ENCODE measurements around the gene ARID5B. TPM values are rescaled to one million over a fixed set of nuclear protein-coding genes. Genes with fewer than 3 reads are reported as not detected.

The ARID5B gene
- total RNA-seq, 1 experiment from 2014 or later = 1.3 TPM

- Histone ChIP-seq H3K4me1 (ENCODE audit: low read length) (peaks cover 15% of the 10 kb centered on the region), H3K9me3 (ENCODE audit: low read length) (no peaks in the 10 kb centered on the region), H3K79me2 (ENCODE audit: low read length) (no peaks in the 10 kb centered on the region), H3K36me3 (ENCODE audit: insufficient read depth, low read length) (no peaks in the 10 kb centered on the region), H3K9ac (ENCODE audit: low read length) (no peak overlapping the region), H3K4me3 (ENCODE audit: low read length) (no peak overlapping the region), H2AFZ (ENCODE audit: low read length) (no peak overlapping the region), H4K20me1 (ENCODE audit: insufficient read depth, low read depth, low read length) (no peaks in the 10 kb centered on the region), H3K27ac (ENCODE audit: low read length) (no peak overlapping the region), H3K9me2 (replicated peaks; ENCODE audit: insufficient read depth, low read length) (no peaks in the 10 kb centered on the region), H3K4me2 (ENCODE audit: low read depth, low read length, poor library complexity, severe bottlenecking) (no peak overlapping the region), H3K27me3 (ENCODE audit: low read length) (no peaks in the 10 kb centered on the region)
- DNase-seq = no peak
These were observed 117.7 kb downstream of the ARID5B start for GRCh38 chr10:62019013-62019684.

- DNase-seq = no peak
- Histone ChIP-seq H3K9me3 (ENCODE audit: low read length) (no peaks in the 10 kb centered on the region), H4K20me1 (ENCODE audit: insufficient read depth, low read depth, low read length) (no peaks in the 10 kb centered on the region), H3K4me3 (ENCODE audit: low read length) (no peak overlapping the region), H3K27ac (ENCODE audit: low read length) (no peak overlapping the region), H3K9ac (ENCODE audit: low read length) (no peak overlapping the region), H3K9me2 (replicated peaks; ENCODE audit: insufficient read depth, low read length) (no peaks in the 10 kb centered on the region), H3K27me3 (ENCODE audit: low read length) (no peaks in the 10 kb centered on the region), H3K79me2 (ENCODE audit: low read length) (no peaks in the 10 kb centered on the region), H3K4me2 (ENCODE audit: low read depth, low read length, poor library complexity, severe bottlenecking) (no peak overlapping the region), H3K4me1 (ENCODE audit: low read length) (peaks cover 15% of the 10 kb centered on the region), H3K36me3 (ENCODE audit: insufficient read depth, low read length) (no peaks in the 10 kb centered on the region), H2AFZ (ENCODE audit: low read length) (no peak overlapping the region)
These were observed 118.3 kb downstream of the ARID5B start for GRCh38 chr10:62019685-62020359.

- H3K4me2 ChIP-seq (ENCODE audit: low read depth, low read length, poor library complexity, severe bottlenecking) = no peak overlapping the region
- no peaks in the 10 kb centered on the region for H3K9me3 ChIP-seq (ENCODE audit: low read length)
- H3K4me3 ChIP-seq (ENCODE audit: low read length) = no peak overlapping the region
- H3K9ac ChIP-seq (ENCODE audit: low read length) = no peak overlapping the region
- no peak overlapping the region for H2AFZ ChIP-seq (ENCODE audit: low read length)
- DNase-seq = no peak
- no peaks in the 10 kb centered on the region for H3K79me2 ChIP-seq (ENCODE audit: low read length)
- no peaks in the 10 kb centered on the region for H4K20me1 ChIP-seq (ENCODE audit: insufficient read depth, low read depth, low read length)
- H3K4me1 ChIP-seq (ENCODE audit: low read length) = peaks cover 15% of the 10 kb centered on the region
- H3K9me2 ChIP-seq (replicated peaks; ENCODE audit: insufficient read depth, low read length) = no peaks in the 10 kb centered on the region
- H3K36me3 ChIP-seq (ENCODE audit: insufficient read depth, low read length) = no peaks in the 10 kb centered on the region
- H3K27me3 ChIP-seq (ENCODE audit: low read length) = no peaks in the 10 kb centered on the region
- no peak overlapping the region for H3K27ac ChIP-seq (ENCODE audit: low read length)
These were observed 119.7 kb downstream of the ARID5B start for GRCh38 chr10:62021128-62021665.

- H3K9ac ChIP-seq (ENCODE audit: low read length) = no peak overlapping the region
- H3K9me3 ChIP-seq (ENCODE audit: low read length) = no peaks in the 10 kb centered on the region
- H3K27me3 ChIP-seq (ENCODE audit: low read length) = no peaks in the 10 kb centered on the region
- H3K4me1 ChIP-seq (ENCODE audit: low read length) = peaks cover 15% of the 10 kb centered on the region
- no peak overlapping the region for H3K27ac ChIP-seq (ENCODE audit: low read length)
- no peak for DNase-seq
- H3K4me3 ChIP-seq (ENCODE audit: low read length) = no peak overlapping the region
- H3K9me2 ChIP-seq (replicated peaks; ENCODE audit: insufficient read depth, low read length) = no peaks in the 10 kb centered on the region
- H4K20me1 ChIP-seq (ENCODE audit: insufficient read depth, low read depth, low read length) = no peaks in the 10 kb centered on the region
- no peak overlapping the region for H3K4me2 ChIP-seq (ENCODE audit: low read depth, low read length, poor library complexity, severe bottlenecking)
- H3K79me2 ChIP-seq (ENCODE audit: low read length) = no peaks in the 10 kb centered on the region
- H3K36me3 ChIP-seq (ENCODE audit: insufficient read depth, low read length) = no peaks in the 10 kb centered on the region
- no peak overlapping the region for H2AFZ ChIP-seq (ENCODE audit: low read length)
These were observed 120.7 kb downstream of the ARID5B start for GRCh38 chr10:62021978-62022802.

GRCh38 chr10:62022830-62023229 lies 121.3 kb downstream of the ARID5B start:
- no peak for DNase-seq
- H4K20me1 ChIP-seq (ENCODE audit: insufficient read depth, low read depth, low read length) = no peaks in the 10 kb centered on the region
- peaks cover 15% of the 10 kb centered on the region for H3K4me1 ChIP-seq (ENCODE audit: low read length)
- H3K9me2 ChIP-seq (replicated peaks; ENCODE audit: insufficient read depth, low read length) = no peaks in the 10 kb centered on the region
- H3K27ac ChIP-seq (ENCODE audit: low read length) = no peak overlapping the region
- no peak overlapping the region for H3K9ac ChIP-seq (ENCODE audit: low read length)
- no peaks in the 10 kb centered on the region for H3K79me2 ChIP-seq (ENCODE audit: low read length)
- no peaks in the 10 kb centered on the region for H3K9me3 ChIP-seq (ENCODE audit: low read length)
- no peak overlapping the region for H3K4me3 ChIP-seq (ENCODE audit: low read length)
- H3K27me3 ChIP-seq (ENCODE audit: low read length) = no peaks in the 10 kb centered on the region
- no peak overlapping the region for H3K4me2 ChIP-seq (ENCODE audit: low read depth, low read length, poor library complexity, severe bottlenecking)
- no peak overlapping the region for H2AFZ ChIP-seq (ENCODE audit: low read length)
- H3K36me3 ChIP-seq (ENCODE audit: insufficient read depth, low read length) = no peaks in the 10 kb centered on the region

- DNase-seq = no peak
- Histone ChIP-seq H3K9me2 (replicated peaks; ENCODE audit: insufficient read depth, low read length) (no peaks in the 10 kb centered on the region), H3K27me3 (ENCODE audit: low read length) (no peaks in the 10 kb centered on the region), H3K4me3 (ENCODE audit: low read length) (no peak overlapping the region), H3K9me3 (ENCODE audit: low read length) (no peaks in the 10 kb centered on the region), H3K36me3 (ENCODE audit: insufficient read depth, low read length) (no peaks in the 10 kb centered on the region), H3K9ac (ENCODE audit: low read length) (no peak overlapping the region), H3K27ac (ENCODE audit: low read length) (no peak overlapping the region), H3K4me1 (ENCODE audit: low read length) (peaks cover 15% of the 10 kb centered on the region), H3K4me2 (ENCODE audit: low read depth, low read length, poor library complexity, severe bottlenecking) (no peak overlapping the region), H3K79me2 (ENCODE audit: low read length) (no peaks in the 10 kb centered on the region), H4K20me1 (ENCODE audit: insufficient read depth, low read depth, low read length) (no peaks in the 10 kb centered on the region), H2AFZ (ENCODE audit: low read length) (no peak overlapping the region)
These were observed 121.8 kb downstream of the ARID5B start for GRCh38 chr10:62023329-62023728.

GRCh38 chr10:62024026-62024701 lies 122.7 kb downstream of the ARID5B start:
- H3K27me3 ChIP-seq (ENCODE audit: low read length) = no peaks in the 10 kb centered on the region
- DNase-seq = no peak
- H4K20me1 ChIP-seq (ENCODE audit: insufficient read depth, low read depth, low read length) = no peaks in the 10 kb centered on the region
- H2AFZ ChIP-seq (ENCODE audit: low read length) = no peak overlapping the region
- H3K4me1 ChIP-seq (ENCODE audit: low read length) = peaks cover 15% of the 10 kb centered on the region
- no peaks in the 10 kb centered on the region for H3K9me2 ChIP-seq (replicated peaks; ENCODE audit: insufficient read depth, low read length)
- no peak overlapping the region for H3K4me3 ChIP-seq (ENCODE audit: low read length)
- H3K4me2 ChIP-seq (ENCODE audit: low read depth, low read length, poor library complexity, severe bottlenecking) = no peak overlapping the region
- no peak overlapping the region for H3K27ac ChIP-seq (ENCODE audit: low read length)
- no peaks in the 10 kb centered on the region for H3K79me2 ChIP-seq (ENCODE audit: low read length)
- H3K9ac ChIP-seq (ENCODE audit: low read length) = no peak overlapping the region
- H3K9me3 ChIP-seq (ENCODE audit: low read length) = no peaks in the 10 kb centered on the region
- no peaks in the 10 kb centered on the region for H3K36me3 ChIP-seq (ENCODE audit: insufficient read depth, low read length)

Measured in Karpas-422 (cell line).